Tibial nerve (tissue), 4 donors: Measurements from ENCODE around the gene PSMC5.

Experiments used
- CTCF ChIP-seq, 5 experiments: fragments of 200-600 bp in 3 of 5; fragments of 450-650 bp in 2 of 5; sonication (generic) in 3 of 5; IDR thresholded peaks; one replicate each; pipeline ENCODE4 v1.5.1; 2016 to 2019; ENCODE audit warnings: antibody characterized with exemption in 5 of 5, mild to moderate bottlenecking in 3 of 5, moderate library complexity in 2 of 5
- EP300 ChIP-seq, 2 donors: sonication (generic); formaldehyde crosslinking; IDR thresholded peaks; one replicate each; pipeline ENCODE4 v1.6.1; 2017; ENCODE audit warnings: antibody characterized with exemption in 2 of 2, mild to moderate bottlenecking in 1 of 2
- POLR2A ChIP-seq, 2 donors: fragments of 450-650 bp; IDR thresholded peaks; one replicate each; pipeline ENCODE4 v1.6.1; 2017; ENCODE audit warnings: antibody characterized with exemption in 2 of 2, mild to moderate bottlenecking in 2 of 2, moderate library complexity in 2 of 2

GRCh38 chr17:63832455-63832854 is 5.2 kb downstream of the PSMC5 start:
- TF ChIP-seq CTCF (IDR thresholded peaks at IDR 0.05) (no peak), POLR2A (IDR thresholded peaks at IDR 0.05) (no peak), EP300 (IDR thresholded peaks at IDR 0.05) (no peak)
